ENCODE results near the gene BACE2.

The BACE2 gene

DNA sequence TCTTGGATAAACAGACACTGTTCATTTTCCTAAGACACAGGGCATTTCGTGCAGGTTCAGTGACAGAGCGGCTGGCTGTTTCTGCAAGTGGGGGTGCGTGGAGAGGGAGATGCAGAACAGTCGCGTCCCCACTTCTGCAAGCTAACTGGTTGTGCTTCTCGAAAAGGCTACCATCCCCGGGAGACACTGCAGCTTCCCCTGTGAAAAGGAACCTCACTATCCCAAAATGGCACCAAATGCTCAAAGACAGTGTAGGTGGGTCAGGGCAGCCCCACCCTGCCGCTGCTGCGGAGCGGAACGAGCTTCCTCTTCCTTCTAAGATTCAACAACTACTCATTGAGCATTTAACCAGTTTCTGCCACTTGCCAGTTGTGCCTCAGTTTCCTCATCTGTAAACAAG lies 19.2 kb upstream of the BACE2 start:
- DNase-seq (ENCODE audit: low spot score), result no peak

DNA sequence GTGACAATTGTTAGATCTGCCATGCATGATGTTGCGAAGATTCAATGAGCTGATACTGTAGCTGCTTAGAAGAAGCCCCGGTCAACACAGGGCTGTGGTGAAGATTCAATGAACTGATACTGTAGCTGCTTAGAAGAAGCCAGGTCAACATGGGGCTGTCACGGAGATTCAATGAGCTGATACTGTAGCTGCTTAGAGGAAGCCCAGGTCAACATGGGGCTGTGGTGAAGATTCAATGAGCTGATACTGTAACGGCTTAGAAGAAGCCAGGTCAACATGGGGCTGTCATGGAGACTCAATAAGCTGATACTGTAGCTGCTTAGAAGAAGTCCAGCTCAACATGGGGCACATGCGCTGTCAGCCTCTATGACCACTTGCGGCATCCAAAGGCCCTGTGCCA lies 18.8 kb upstream of the BACE2 start:
- no peak for DNase-seq (ENCODE audit: low spot score)

DNA sequence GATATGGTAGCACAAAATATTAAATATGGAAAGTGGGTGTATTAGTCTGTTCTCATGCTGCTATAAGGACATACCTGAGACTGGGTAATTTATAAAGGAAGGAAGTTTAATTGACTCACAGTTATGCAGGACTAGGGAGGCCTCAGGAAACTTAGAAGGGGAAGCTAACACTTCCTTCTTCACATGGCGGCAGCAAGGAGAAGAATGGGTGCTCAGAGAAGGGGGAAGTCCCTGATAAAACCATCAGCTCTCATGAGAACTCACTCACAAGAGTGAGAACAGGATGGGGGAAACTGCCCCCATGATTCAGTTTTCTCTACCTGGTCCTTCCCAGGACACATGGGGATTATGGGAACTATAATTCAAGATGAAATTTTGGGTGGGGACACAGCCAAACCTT lies 15.8 kb upstream of the BACE2 start:
- DNase-seq (ENCODE audit: low spot score), result no peak

DNA sequence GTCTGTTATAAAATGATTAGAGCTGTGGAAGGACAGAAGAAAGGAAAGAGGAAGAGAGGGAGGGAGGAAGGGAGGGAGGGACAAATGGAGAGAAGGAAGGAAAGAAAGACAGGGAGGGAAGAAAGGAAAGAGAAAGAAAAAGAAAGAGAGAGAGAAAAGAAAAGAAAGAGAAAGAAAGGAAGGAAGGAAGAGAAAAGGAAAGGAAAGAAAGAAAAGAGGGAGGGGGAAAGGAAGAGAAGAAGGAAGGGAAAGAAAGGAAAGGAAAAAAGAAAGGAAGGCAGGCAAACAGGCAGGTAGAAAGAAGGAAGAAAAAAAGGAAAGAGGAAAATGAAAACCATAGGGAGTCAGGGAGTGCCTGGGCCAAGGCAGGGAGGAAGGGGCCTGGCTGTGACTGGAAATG lies 14.5 kb upstream of the BACE2 start:
- DNase-seq (ENCODE audit: low spot score), result no peak

DNA sequence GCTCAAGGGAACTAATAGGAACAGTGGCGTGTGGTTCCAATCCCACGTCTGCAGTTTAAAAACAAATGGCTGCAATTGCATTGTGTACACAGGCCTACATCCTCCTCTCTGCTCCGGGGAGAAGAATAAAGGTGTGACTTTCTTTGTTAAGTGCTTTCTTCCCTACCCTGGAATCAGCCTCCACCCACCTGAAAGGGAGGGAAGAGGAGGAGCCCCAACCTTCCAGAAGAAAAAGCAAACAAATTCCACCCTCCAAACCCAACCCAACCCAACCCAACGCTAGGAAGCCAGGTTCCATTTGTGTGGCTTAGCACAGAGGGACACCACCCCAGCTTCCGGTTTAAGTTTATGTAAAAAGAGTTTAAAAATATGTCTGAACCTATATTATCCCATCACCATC lies 11.8 kb upstream of the BACE2 start:
- no peak for DNase-seq (ENCODE audit: low spot score)

DNA sequence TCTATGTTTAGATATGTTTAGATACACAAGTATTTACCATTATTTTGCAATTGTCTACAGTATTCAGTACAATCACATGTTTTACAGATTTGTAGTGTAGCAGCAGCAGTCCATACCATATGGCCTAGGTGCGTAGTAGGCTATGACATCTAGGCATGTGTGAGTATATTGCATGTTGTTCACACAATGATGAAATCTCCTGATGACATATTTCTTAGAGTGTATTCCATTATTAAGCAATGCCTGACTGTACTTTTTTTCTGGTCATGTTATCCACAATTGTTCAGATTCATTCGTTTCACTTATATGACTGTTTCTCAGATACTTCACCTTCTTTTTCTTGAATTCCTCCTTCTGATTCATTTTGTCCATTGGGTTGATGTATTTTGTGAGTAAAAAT lies 9.9 kb upstream of the BACE2 start:
- DNase-seq (ENCODE audit: low spot score), result no peak

DNA sequence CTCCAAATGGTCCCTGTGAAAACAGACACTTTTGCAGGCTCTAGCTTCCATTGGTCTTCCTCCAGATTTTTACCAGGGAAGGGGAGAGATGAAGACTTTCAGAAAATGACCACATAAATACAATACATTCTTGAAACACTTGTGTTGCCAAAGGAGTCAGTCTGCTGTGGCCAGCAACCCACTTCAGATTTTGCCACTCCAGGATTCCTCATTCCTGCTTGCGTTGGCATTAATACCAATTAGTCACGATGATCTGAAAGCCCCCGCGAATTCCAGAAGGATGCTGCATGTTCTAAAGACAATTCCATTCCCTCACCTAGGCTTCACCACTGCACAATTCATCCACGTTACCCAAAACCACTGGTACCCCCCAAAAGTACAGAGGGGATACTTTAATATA lies 7.9 kb upstream of the BACE2 start:
- no peak for DNase-seq (ENCODE audit: low spot score)

DNA sequence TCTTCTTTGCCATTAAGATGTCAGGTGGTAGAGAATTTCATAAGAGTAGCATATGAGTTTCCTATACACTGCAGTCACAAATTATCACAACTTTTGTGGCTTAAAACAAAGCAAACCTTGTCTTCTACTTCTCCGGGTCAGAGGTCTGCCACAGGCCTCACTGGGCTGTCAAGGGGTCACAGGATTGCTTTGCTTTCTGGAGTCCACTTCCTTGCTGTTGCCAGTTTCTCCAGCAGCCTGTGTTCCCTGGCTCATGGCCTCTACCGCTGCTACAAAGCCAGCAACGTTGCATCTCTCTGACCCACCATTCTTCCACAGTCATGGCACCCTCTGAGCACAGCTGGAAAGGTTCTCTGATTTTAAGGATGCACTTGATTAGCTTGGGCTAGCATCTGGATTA lies 6.5 kb upstream of the BACE2 start:
- no peak for DNase-seq (ENCODE audit: low spot score)

DNA sequence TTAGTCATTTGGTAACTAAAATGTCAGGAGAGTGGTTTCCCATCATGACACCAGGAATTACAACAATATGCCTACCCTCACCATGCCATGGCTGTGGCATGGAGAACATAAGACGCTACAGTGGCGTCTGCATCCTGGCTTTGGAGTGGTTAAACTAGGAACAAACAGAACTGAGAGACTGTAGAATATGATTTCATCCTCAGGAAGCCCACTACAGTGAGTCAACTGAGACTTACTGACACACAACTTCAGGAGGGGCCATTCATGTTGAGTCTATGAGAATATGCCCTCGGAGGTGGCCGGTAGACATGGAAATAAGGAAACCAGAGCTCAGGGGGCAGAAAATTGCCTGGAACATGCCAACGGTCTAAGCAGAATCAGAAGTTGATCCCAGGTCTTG lies 5.9 kb upstream of the BACE2 start:
- DNase-seq (ENCODE audit: low spot score), result no peak

DNA sequence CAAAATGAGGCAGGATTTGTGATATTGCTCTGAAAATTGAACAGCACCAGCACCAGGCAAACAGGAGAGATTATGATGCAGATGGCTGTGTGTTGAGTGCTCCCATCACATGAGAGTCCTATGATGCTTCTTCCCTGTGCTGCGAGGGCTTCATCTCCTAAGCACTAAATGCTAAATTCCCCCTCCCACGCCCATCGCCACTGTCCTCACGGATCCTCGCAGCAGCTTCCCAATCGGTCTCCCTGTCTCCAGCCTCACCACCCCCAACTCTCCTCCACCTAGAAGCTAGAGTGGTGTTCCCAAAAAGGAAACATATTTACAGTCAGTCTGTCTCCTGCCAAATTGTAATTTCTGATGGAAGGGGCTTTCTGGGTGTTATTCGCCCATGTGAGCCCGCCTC lies 4.9 kb upstream of the BACE2 start:
- no peak for DNase-seq (ENCODE audit: low spot score)

DNA sequence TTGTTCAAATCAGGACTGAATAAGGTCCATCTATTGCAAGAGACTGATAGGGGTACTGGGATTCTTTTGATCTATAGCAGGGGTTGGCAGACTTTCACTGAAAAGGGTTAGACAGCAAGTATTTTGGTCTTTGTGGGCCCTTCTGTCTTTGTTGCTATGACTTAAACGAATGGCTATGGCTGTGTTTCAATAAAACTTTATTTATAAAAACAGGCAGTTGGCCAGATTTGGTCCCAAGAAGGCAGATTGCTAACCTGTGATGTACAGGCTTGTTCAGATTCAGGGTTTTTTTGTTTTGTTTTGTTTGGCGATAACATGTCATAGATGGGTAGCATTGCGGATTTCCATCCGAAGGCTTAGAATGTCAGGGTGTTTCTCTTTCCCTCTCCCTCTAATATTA lies 3.9 kb upstream of the BACE2 start:
- no peak for DNase-seq (ENCODE audit: low spot score)

DNA sequence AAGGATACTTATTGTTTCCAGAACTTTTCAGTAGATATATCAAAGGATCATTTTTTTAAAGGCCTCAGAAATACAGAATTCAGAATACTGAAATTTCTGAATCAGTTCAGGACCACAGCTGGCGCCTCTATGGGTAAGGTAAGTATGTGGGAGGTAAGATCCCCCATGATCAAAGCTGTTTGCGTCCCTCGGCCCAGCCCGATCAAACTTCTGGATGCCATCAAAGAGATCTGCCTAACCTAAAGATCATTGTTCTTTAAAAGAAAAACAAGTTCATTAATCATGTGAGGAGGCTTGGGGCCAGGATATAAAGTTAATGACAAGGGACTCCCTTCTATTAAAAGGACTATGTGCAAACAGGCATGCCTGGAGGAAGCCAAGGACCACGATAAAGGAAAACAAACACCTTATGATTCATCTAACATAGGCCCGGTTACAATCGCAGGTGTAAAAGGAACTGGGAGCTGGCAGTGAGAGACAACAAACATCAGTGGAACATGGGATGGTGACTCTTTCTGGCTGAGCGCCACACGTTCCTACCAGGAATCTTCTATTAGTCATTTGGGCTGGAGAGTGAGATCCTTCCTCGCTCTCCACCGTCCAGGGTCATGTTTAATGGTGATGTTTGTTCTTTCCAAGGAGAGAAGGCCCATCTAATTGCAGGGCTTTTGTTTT lies 2.8 kb upstream of the BACE2 start:
- DNase-seq (ENCODE audit: low spot score), result peak; percentile 39

DNA sequence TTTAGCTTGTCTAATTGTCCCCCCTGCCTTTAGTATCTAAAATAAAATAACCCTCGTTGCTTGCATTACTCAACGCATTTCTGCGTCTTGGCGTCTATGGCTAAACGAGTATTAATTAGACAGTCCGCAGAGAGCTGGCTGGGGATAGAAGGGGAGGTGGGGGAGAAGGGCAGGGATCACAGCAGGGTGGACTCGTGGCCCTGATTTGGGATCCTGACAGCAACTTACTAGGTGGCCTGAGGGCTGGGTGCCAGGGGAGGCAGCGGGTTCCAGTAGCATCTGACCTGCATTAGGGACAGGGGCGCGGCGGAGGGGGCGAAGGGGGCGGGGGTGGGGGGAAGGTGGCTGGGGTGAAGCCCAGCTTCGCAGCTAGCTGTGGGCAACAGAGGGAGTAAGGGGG lies 1.1 kb upstream of the BACE2 start:
- no peak for DNase-seq (ENCODE audit: low spot score)

DNA sequence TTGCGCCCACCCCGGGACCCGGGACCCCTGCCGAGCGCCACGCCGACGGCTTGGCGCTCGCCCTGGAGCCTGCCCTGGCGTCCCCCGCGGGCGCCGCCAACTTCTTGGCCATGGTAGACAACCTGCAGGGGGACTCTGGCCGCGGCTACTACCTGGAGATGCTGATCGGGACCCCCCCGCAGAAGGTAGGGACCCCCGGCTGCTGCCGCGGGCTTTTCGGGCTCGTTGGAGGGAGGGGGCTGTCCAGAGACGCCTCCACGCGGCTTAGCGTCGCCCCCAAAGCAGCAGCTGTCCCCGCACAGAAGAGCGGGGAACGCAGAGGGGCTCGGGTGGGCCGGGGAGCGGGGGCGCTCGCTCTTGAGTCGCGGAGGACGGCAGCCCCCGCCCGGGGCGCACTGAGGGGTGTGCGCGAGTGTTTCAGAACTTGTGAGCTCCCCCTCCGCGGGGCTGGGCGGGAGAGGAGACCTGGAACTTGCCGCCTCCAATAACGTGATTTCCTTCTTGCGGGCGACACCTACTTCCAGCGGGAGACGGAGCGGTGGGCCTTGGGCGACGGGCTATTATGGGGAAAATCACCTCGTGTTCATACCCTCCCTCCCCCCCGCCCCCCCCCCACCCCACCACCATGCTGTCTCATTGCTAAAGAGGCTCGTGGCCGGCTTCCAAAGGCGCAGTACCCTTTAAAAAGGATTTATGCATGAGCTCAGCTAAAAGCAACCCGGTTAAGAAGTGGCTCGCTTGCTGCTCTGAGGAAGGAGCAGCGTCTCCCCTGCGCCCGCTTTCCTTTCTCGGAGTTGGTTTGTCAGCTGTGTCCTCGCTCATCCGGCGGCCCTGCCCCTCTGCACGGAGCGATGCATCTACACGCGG lies 664 bp downstream of the BACE2 start:
- DNase-seq (ENCODE audit: low spot score), result peak; percentile 74

DNA sequence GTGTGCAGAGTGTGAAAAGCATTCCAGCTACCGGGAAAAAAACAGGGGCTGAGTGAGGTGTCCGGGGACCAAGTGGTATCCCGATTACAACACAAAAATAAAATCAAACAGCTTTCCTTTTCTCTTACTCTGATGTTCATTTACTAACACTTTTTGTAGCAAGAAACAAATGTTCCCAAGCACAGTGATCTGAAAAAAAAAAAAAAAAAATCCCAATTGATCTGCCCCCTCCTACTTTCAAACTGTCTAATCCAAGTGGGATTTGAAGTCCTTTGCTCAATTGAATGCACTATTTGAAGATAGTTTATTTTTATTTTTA lies 1.3 kb downstream of the BACE2 start:
- no peak for DNase-seq (ENCODE audit: low spot score)

DNA sequence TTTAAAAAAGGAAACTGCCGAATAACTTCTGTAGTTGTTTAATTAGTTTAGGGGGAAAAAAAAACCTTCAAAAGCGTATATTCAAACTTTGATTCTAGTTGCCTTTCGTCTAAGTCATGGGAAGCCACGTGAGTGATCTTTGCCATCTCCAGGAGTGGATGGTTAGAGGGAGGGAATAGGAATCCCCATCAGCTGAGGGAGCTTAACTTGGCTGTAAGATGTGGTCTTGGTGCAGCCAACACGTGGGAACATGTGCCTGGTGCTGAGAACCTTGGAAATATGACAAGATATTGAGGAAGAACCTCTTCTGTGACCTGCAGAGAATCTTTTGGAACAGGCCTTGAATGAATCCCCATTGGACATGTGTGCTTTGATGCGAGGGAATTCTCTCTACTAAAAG lies 1.7 kb downstream of the BACE2 start:
- no peak for DNase-seq (ENCODE audit: low spot score)

DNA sequence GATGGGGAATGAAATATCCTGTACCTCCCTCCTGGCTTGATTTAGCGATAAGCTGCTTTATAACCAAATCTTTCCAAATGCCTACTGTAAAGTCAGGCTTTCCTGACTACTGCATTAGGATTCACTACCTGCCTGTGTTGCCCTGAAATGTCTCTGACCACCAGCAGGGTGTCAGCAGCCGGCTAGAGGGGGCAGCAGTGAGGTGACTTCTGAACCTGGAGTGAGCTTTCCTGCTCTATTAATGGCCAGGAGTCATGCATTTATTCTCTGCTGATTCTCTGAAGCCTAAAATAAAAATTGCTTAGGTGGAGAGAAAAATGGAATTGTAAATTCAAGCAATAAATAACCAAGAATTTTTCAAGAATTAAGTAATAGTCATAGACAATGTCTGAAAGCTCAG lies 2.5 kb downstream of the BACE2 start:
- DNase-seq (ENCODE audit: low spot score), result peak; percentile 58

DNA sequence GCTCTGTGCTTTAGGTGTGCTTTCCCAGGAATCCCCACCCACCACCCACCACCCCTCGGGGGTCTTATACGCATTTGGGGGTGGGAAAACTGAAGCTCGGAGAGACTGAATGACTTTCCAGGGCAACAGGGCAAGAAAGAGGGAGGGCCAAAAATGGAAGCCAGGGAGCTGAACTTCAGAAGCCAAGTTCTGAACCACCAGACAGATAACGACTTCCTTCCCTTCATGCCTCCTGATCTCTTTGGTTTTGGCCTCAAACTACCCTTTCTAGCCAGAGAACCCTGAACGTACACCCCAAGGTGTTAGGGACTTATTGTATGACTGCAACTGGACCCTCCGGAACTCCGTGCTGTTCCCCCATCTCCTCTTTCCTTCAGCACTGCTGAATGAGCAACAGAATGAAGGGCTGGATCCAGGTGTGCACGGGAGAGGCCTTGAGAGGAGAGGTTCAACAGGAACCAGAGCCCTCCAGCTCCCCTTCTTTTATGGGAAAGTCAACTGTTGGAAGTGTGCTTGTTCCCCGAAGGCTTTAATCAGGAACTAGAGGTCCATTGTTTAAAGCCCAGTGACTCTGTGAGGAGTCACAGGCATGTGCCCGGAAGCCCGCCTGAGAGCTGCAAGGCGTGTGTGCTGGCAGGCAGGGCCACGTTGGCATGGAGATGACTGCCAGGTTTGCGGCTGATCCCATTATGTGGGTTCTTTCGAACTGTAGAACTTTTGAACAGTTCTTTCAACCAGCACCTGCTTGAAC lies 3.1 kb downstream of the BACE2 start:
- DNase-seq (ENCODE audit: low spot score), result no peak

DNA sequence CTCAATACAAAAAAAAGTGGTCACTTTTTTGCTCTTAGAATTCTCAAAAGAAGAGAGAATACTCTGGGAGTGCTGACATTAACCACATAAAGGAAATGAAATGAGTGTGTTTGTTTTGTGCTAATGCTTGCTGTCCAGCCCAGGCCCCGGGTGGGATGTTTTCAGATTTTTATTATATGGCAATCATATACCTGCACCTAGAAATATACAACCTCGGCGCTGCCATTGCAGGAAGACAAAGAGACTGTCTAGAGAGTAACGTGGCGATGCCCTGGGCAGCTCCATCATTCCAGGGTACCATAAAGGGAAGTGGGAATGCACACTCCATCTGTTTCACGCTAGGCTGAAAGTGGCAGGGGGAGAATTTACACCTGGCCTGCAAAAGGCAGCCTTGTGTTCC lies 7.1 kb downstream of the BACE2 start:
- DNase-seq (ENCODE audit: low spot score), result no peak

DNA sequence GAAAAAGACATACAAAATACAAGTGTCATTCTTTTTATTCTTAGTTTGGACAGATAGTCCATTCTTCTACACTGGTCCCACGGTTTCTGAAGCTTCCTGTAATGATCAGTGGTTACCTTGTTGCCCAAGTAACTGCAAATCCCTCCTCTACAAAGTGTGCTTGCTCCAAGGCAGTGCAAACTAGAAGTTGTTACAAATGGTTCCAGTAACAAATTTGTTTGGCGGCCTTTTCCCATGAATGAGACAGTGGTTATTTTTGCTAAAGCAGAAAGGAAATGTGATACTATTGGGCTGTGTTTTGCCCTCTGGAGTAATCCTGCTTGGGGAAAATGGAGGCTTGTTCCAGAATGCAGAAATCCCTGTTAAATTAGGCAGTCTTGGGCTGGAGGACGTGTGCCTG lies 8.9 kb downstream of the BACE2 start:
- DNase-seq (ENCODE audit: low spot score), result no peak

DNA sequence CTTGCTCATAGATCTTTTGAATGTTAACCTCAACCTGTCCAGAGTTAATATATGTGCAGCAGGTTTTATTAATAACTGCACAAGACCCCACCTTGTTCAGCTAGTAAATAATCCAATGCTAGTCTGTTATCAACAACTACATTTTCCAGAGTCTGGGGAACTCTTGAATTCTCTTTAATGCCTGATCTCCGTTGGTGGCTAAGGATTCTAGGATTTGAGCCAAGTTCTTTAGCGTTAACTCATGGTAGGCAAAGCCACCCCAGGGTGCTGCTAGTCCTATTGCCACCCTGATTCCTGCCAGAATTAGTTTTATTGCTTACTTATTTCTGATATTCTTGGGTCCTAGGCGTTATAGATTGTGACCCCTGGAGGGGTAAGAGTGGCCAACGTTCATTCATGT lies 12.8 kb downstream of the BACE2 start:
- no peak for DNase-seq (ENCODE audit: low spot score)

DNA sequence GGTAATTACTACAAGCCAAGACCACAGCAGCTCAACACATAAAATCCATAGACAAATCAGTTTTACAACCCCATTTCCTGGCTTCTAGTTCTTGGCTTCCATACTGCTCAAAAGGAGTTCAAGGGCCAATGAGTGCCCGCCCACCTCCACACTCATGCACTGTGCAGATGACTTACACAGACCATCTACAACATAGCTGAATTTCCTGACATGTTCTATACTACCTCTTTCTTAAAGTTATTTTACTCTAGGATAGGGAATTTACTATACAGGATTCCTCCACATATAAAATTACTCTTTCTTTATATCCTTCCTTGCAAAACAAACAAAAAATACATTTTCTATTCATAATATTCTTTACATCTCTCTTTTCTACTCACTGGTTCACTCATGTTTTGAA lies 14.6 kb downstream of the BACE2 start:
- no peak for DNase-seq (ENCODE audit: low spot score)

DNA sequence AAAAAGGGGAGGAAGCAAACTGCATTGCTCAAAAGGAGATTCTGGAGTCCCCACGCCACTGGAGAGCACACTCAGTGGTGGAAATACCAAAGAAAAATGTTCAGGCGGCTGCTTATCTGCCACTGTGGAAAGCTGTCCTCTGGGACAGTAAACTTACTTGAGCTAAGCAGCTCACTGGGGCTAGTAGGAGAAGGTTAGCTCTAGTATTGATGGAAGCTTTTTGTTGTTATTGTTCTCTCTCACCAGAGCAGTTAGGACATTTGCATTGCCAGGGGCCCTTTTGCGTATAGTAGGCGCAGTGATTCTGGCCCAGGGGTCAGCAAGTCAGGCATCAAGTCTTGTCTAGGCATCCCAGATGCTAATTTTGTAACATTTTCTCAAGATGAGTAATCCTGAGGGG lies 15.6 kb downstream of the BACE2 start:
- no peak for DNase-seq (ENCODE audit: low spot score)

All from AG20443 (cell line).